ENCODE measurements around the gene SERTAD3.

DNA sequence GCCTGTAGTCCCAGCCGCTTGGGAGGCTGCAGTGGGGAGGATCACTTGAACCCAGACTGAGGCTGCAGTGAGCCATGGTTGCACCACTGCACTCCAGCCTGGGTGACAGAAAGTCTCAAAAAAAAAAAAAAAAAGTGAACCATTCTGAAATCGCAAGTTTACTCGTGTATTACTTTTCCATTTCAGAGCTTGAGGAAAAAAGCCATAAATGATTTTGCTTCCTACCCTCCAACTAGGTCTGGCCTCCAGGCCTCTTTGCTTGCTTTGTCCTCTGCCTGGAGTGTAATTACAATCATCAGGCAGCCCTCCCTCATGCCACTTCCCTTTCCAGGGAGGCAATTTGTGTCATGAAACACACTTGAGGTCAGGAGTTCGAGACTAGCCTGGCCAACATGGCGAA lies 12.9 kb upstream of the SERTAD3 start:
- TF ChIP-seq FOXM1 (IDR thresholded peaks at IDR 0.05; ENCODE audit: borderline replicate concordance) = no peak
- TF ChIP-seq SUZ12 (IDR thresholded peaks at IDR 0.05) = no peak
- TF ChIP-seq BHLHE40 (IDR thresholded peaks at IDR 0.05; ENCODE audit: borderline replicate concordance) = no peak
- TF ChIP-seq TARDBP (IDR thresholded peaks at IDR 0.05) = no peak
